ENCODE measurements around the gene RAX. TPM values are rescaled to one million over a fixed set of nuclear protein-coding genes. Genes with fewer than 3 reads are reported as not detected.

Gene RAX
- total and polyA plus RNA-seq, 2 of the 8 experiments (the other 6 are each of a cell fraction or from before 2014, with no cell fraction given): 0.12 to 0.52 TPM

GRCh38 chr18:59303006-59303405, 29.8 kb upstream of the RAX start:
- H4K5ac ChIP-seq (ENCODE audit: insufficient read length, low read depth, low read length): no peak overlapping the region
- no peak overlapping the region for H3K23ac ChIP-seq (ENCODE audit: insufficient read length)
- H2BK12ac ChIP-seq (ENCODE audit: low read depth, low read length): no peak overlapping the region
- H4K20me1 ChIP-seq (replicated peaks in 1 of 2; ENCODE audit: control insufficient read depth in 1 of 2, insufficient read depth in 2 of 2, low read length in 2 of 2): no peaks in the 10 kb centered on the region
- H3K9me3 ChIP-seq (ENCODE audit: insufficient read depth in 2 of 2, low read depth in 1 of 2, low read length in 1 of 2): no peaks in the 10 kb centered on the region
- H2AK5ac ChIP-seq (ENCODE audit: low read depth, low read length): no peak overlapping the region
- DNase-seq (ENCODE audit: low read depth in 1 of 2, low spot score in 2 of 2) (no peak), FAIRE-seq (no peak)
- no peaks in the 10 kb centered on the region for H3K79me1 ChIP-seq (ENCODE audit: low read depth, low read length)
- H3K4ac ChIP-seq (replicated peaks; ENCODE audit: insufficient read length, low read depth, low read length): no peak overlapping the region
- no peaks in the 10 kb centered on the region; the same call in 1 of the 2 replicates for H3K23me2 ChIP-seq (ENCODE audit: low read depth, low read length)
- H3K18ac ChIP-seq (ENCODE audit: extremely low read depth, low read length): no peak overlapping the region
- no peak overlapping the region for H3K56ac ChIP-seq (replicated peaks; ENCODE audit: insufficient read length, low read depth, low read length)
- CTCF ChIA-PET (ENCODE audit: partially characterized antibody): interaction anchor here (0.7 to 3.6 kb wide), 10 partner anchors 10 to 107 kb away, joined by 3 to 19 read pairs (median 4); partner anchors contain the start of gene RAX
- H2BK15ac ChIP-seq (ENCODE audit: low read length): no peak overlapping the region
- peaks cover 0 to 10% (median 5%) of the 10 kb centered on the region in 4 experiments; a peak in 5 of 7 replicates for H3K27me3 ChIP-seq (replicated peaks in 1 of 4; ENCODE audit: control insufficient read depth in 3 of 4, extremely low read depth in 1 of 4, insufficient read depth in 3 of 4, low read length in 3 of 4)
- no peak overlapping the region for H2BK5ac ChIP-seq (ENCODE audit: low read depth, low read length)
- H2BK120ac ChIP-seq (replicated peaks; ENCODE audit: low read depth, low read length): no peak overlapping the region
- H3K79me2 ChIP-seq (ENCODE audit: control insufficient read depth in 1 of 2, insufficient read depth in 2 of 2, low read length in 2 of 2): no peaks in the 10 kb centered on the region
- POLR2A ChIA-PET (ENCODE audit: partially characterized antibody): interaction anchor here (0.7 kb wide), 1 partner anchor 29 kb away, joined by 3 read pairs; no protein-coding TSS in a partner anchor
- no peak overlapping the region for H3K4me3 ChIP-seq (ENCODE audit: extremely low read depth in 1 of 4, insufficient read depth in 2 of 4, low read depth in 3 of 4, low read length in 4 of 4)
- no peak overlapping the region for H3K9ac ChIP-seq (replicated peaks in 1 of 4; ENCODE audit: extremely low read depth in 1 of 4, low read depth in 3 of 4, low read length in 3 of 4)
- H2AFZ ChIP-seq (ENCODE audit: low read length): no peak overlapping the region
- TF ChIP-seq TCF12 (IDR thresholded peaks at IDR 0.05; ENCODE audit: low read depth, low read length) (no peak), SAP30 (IDR thresholded peaks at IDR 0.05; ENCODE audit: insufficient read depth, insufficient replicate concordance, low read length) (no peak)
- H4K91ac ChIP-seq (replicated peaks; ENCODE audit: insufficient read length, low read length): no peak overlapping the region
- no peak overlapping the region for H3K4me2 ChIP-seq (ENCODE audit: insufficient read depth in 1 of 2, low read depth in 2 of 2, low read length in 2 of 2)
- WGBS, 2 experiments (ENCODE audit: extremely low coverage in 1 of 2, insufficient coverage in 1 of 2, insufficient read length in 1 of 2, insufficient replicate concordance in 2 of 2, low coverage in 1 of 2, low lambda C conversion rate in 2 of 2, missing lambda C conversion rate in 1 of 2): 88% methylated on average over 2 of the region's 2 CpGs; no CpG with 5 or more reads in 1 of the 2 experiments
- H2BK20ac ChIP-seq (ENCODE audit: low read length): no peak overlapping the region
- no peak overlapping the region for H4K8ac ChIP-seq (ENCODE audit: extremely low read depth, insufficient read depth, low read length)
- no peak overlapping the region for H3K14ac ChIP-seq (ENCODE audit: insufficient read length)
- no peaks in the 10 kb centered on the region; a peak in 1 of 7 replicates for H3K4me1 ChIP-seq (replicated peaks in 1 of 4; ENCODE audit: control insufficient read depth in 3 of 4, insufficient read depth in 4 of 4, low read length in 3 of 4)
- H3K27ac ChIP-seq (ENCODE audit: low read depth, low read length): no peak overlapping the region
- H3K36me3 ChIP-seq (ENCODE audit: control insufficient read depth in 2 of 4, insufficient read depth in 4 of 4, low read length in 3 of 4): no peaks in the 10 kb centered on the region
